HL-60/S4 (cell line): ENCODE results near the gene CCL27.

Source experiments
- in situ Hi-C: fragments of 300-500 bp; cut with MboI; formaldehyde crosslinking; loops from 2 replicates; pipeline ENCODE4 v1.14.3; 2022; ENCODE audit warnings: low sequenced_read_pairs

Gene CCL27

DNA sequence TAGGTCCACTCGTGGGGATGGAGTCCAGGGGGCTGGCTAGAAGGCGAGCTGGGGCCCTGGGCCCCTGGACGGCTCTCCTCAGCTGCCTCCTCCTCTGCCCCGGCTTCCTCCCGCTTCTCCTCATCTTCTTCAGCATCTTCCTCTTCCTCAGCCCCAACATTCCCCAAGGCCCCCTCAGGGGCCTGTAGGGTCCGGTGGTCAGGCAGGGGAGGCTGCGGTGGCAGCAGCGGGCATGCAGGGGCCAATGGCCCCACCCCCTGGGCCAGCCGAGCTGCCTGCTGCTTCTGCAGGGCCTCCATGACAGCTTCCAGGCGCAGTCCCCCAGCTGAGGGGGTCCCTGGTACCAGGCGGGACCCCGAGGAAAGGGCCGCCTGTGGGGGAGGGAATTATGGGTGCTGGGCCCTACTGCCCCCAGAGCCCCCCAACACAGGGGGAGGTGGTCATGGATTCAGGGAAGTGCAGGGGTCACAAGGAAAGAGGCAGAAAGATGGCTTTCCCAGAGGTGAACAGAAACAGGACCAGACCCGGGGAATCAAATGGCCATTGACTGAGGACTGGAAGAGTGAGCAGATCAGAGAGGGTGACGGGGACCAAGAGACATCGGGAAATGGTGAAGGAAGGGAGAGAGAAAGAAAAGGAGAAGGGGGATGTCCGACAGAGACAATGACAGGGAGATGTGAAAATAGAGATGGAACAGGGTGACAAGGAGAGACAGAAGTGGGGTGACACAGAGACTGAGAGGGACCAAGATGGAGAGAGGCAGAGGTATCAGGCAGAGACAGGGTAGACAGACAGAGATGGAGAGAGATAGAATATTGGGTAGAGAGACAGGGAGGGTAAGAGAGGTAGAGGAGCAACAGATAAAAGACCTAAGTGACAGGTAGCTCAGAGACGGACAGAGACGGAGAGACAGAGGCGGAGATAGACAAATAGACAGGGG is 34.5 kb downstream of the CCL27 start:
- in situ Hi-C loops: no loop called here

DNA sequence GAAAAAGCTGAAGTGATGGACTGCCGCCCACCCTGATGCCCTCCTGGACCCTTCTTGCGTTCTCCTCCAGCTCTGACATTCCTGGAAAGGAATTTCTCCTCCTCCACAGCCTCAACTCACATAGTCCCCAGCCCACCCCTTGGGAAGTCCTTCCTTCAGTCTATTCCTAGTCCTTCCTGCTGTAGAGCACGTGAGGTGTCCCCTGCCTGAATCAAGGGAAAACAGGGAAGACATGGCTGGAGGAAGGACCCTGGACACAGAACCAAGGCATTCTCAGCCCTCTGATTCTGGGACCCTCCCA is 37.3 kb downstream of the CCL27 start:
- in situ Hi-C loops: no loop called here

DNA sequence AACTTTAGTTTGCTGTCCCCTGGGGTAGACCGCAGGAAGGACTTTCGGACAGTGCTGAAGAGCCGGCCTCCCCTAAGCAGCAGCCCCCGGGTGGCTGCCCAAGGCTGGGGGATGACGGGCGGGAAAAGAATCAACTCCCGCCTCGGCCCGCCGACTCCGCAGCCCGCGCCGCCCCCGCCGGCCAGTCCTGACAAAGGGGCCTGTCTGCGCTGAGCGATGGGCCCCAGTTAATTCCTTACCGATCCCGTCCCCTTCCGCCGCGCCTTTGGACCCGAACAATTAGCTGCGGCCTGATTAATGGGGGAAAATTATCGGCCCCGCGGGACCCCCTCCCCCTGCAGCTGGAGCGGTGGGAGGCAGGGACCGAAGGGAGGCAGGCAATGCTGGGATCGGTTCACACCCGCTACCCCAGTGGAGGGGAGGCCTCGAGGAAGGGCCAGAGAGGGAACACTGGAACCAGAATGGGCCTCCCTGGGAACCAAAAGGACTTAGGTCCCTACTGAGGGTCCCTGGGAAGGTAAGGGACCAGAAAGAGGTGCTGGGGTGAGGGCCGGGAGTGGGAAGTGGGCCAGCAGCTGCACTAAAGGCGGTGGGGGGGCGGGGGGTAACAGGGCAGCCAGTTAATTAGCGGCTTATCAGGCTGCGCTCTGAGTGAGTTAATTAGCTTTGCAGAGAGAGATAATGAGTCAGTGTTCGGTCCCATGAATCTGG is 37.8 kb downstream of the CCL27 start:
- in situ Hi-C loops: no loop called here

DNA sequence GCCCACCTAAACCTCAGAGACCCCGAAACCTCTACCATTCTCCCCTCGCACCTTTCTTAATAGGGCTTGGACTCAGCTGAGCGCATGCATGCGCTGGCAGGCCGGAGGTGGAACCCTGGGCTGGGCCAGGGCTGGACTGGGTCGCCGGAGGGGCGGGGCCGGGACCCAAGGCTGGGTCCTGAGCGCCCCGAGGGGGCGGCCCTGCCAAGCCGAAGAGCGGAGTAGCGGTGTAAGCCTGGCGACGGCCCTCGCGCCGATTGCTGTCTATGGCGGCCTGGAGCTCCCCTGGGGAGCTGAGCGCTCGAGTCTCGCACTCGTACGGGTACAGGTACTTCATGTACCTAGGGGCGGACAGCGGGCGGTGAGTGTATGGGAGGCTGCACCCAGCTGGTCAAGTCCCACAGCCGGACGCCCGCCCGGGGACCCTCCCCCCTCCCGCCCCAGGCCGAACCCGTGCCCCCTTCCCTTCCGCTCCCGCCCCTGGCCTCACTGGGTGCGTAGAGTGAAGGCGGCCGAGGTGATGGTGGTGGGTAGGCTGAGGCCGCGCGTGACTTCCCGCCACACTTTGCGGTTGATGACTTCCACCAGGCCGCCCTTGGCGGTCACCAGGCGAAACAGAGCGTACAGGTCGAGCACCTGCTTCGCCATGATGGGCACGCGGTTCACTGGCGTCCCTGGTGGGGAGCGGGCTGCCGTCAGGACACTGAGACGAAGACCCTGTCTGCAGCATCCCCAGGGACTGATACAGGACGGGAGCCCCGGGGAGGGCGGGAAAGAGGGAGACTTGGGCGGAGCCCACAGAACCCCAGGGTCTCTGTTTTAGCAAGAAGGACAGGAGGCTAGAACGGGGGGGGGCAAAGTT is 38.9 kb downstream of the CCL27 start:
- in situ Hi-C loops: no loop called here

DNA sequence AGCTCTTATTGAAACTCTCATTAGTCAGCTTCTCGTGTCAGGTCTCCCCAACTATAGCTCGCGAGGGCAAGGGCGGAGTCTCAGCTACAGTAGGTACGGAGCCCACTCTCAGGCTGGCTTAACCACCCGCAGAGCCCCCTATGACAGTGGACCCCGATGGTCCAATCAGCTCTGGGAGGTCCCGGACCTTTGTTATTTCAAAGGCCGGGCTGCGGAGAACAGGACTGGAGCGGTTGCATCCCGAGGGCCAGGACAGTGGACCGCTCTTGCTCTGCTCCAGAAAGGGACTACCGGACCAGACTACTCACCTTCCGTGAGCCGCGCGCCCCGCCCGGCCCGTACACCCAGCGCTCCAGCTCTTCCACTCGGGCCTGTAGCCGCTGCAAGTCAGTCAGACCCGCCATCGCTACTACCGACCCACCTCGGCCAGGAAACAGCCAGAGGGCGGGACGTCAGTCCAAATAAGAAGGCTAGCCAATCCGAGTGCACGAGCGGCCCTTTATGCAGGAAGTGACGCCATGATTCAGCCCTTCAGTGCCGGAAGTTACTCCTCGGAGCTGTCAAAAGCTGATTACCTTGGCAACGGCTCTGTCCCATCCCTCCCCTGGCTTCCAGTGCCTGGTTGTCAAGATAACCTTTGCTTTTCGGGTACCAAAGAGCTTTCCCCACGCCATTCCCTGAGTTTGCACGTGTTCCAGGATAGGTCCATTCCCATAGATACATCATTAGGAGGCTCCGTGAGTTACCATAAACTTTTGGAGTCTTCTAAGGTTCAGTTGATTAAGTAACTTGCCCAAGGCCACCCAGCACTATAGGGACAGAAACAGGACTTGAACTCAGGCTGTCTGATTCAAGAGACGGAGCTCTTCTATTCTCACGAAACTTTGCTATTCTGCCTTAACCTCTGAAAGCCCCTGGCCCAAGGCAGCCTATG is 42.1 kb downstream of the CCL27 start, which contains the start of gene DCTN3:
Gene DCTN3 (minus strand): TSS at position 435 of the 934 bp plus-strand sequence. CDS start 31 bp downstream, at position 404.
- in situ Hi-C loops: no loop called here

DNA sequence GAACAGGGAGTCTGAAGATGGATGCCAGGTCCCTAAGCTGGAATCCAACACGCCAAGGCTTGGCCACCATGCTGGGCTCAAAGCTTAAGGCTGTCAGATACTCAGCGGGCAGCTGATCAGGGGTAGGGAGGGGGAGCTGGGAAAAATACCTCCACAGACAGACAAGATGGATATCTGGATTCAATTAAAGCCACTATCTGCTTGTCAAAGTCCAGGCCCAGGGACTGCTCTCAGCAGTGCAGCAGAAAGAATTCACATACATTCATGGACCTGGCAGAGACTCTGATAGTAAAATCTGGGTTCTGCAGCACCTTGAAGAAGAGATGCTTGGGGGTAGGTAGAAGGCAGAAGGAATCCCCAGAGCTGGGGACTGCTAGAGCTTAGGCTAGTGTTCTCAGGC is 47.3 kb downstream of the CCL27 start:
- in situ Hi-C loops: no loop called here

DNA sequence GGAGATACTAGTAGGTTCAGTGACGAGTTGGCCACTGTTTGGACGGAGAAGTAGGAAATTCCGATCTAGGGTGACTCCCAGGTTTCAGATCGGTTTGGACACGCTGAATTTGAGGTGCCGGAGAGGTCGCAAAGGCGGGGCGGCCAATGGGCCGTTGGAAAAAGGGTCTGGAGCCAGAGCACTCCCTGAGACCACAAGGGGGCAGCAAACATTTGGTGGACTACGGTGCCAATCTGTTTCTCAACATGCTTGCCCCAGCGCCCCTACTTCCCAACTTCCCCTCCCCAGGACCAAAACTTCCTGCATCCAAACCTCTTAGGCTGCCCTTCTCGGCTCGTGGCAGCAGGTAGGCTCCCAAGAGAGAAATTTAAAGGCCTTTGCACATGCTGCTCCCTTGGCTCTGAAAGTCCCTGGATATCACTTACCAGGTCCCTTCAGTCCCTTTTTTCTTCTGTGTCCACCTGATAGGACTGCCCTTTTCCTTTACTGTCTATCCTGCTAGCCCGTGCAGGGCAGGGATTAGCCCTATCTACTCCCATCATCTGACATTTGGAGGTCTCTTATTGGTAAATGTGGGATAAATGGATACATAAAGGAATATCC is 49.6 kb downstream of the CCL27 start:
- in situ Hi-C loops: no loop called here
